Bronchial epithelial cell (primary cell): ENCODE results near the gene PNLIPRP3. TPM values are rescaled to one million over a fixed set of nuclear protein-coding genes. Genes with fewer than 3 reads are reported as not detected.

Source experiments
- DNase-seq: peaks from one replicate; pipeline ENCODE4 v3.0.0-alpha.2; 2010; ENCODE audit warnings: low read depth
- FAIRE-seq: peaks from 2 replicates; lab custom pipeline; 2011; peaks lifted over from hg19 to GRCh38; lab: Jason Lieb, UNC
- H3K27me3 ChIP-seq: 2 replicates; pipeline ENCODE4 v1.5.1; 2011; ENCODE audit warnings: low read length; ENCODE audit not compliant: control insufficient read depth, insufficient read depth
- H3K36me3 ChIP-seq: 2 replicates; pipeline ENCODE4 v1.5.1; 2011; ENCODE audit warnings: low read length; ENCODE audit not compliant: control insufficient read depth, insufficient read depth
- H3K4me3 ChIP-seq: 2 replicates; pipeline ENCODE4 v1.5.1; 2011; ENCODE audit warnings: mild to moderate bottlenecking, low read depth, low read length, control low read depth
- CTCF ChIP-seq: IDR thresholded peaks from 2 replicates; pipeline ENCODE4 v1.5.1; 2011; ENCODE audit warnings: mild to moderate bottlenecking, moderate library complexity, low read length, control low read depth, inconsistent platforms; ENCODE audit not compliant: insufficient read depth, severe bottlenecking
- total RNA-seq: library from RNA; depleted of rRNA; stranded (reverse); fragments of >200 nt; gene quantifications from 2 replicates; pipeline ENCODE4 v1.2.1, GENCODE V29; 2014

The PNLIPRP3 gene
- total RNA-seq, 1 donor from 2014 or later = 53.2 TPM

DNA sequence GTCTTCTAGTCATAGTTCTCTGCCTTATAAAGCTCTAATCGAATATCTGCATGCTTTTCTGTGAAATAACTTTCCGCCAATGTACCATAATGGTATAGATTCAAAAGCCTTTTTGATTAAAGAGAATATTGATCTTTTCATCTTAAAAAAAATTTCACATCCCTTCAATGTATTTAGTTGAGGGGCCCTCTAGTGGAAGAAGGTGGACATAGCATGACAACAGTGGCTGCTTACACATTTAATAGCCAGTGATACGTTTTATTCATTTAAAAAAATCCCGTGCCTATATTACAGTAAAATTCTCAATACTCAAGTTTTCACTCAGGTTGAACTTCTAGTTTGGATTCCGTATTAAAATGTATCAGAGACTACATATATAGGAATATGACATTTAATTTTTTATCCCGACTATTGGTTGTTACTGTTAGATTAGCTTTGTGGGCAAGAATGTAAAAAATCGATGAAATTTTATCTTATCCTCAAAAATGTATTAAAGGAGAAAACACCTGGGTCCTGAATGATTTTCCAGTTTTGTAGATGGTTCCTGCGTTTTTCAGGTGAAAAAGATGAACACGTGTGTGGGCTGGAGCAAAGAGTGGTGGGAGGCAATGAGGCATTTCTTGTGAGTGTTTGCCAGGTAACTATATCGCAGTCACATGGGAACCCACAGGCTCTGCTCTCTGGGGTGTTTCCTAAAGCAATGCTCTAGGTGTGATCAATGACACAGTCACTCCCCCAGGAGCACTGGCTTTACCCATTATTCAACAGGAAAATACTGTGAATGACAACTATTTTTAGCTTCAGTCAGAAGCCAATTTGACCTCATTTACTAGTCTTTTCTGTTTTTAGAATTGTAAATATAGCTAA, 94.0 kb downstream of the PNLIPRP3 start:
- no peak overlapping the region for H3K4me3 ChIP-seq
- DNase-seq = peak; percentile 50
- no peaks in the 10 kb centered on the region for H3K36me3 ChIP-seq
- no peak for FAIRE-seq
- TF ChIP-seq CTCF = peak; percentile 58
- no peaks in the 10 kb centered on the region for H3K27me3 ChIP-seq

GRCh38 chr10:116522803-116523381, 95.2 kb downstream of the PNLIPRP3 start:
- no peak for DNase-seq
- Histone ChIP-seq H3K36me3 (no peaks in the 10 kb centered on the region), H3K4me3 (no peak overlapping the region), H3K27me3 (no peaks in the 10 kb centered on the region)
- FAIRE-seq = no peak
- TF ChIP-seq CTCF = no peak

DNA sequence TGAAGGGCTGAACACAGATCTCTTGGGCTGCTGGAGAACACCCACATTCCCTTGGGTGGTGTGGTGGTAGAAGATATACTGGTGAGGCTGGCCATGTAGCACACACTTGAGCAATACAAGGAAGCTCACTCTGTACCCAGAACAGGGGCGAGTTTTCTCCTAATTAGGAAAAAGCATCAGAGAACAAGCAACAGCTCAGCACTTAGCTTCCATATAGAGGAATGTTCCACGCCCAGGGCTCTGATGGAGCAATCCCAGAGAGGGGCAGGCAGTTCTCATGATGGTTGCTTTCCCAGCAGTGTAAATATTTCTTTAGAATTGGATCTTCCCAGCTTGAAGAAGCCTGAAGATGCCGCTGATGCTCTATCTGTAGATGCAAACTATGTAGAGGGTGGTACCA, 97.1 kb downstream of the PNLIPRP3 start:
- FAIRE-seq = no peak
- DNase-seq = peak; percentile 57
- no peak overlapping the region for H3K4me3 ChIP-seq

GRCh38 chr10:116526219-116526618, 98.6 kb downstream of the PNLIPRP3 start:
- FAIRE-seq = no peak
- TF ChIP-seq CTCF = no peak
- H3K27me3 ChIP-seq = no peaks in the 10 kb centered on the region
- no peaks in the 10 kb centered on the region for H3K36me3 ChIP-seq
- H3K4me3 ChIP-seq = no peak overlapping the region
- DNase-seq = peak; percentile 65

More for the DNA sequence above, 97.1 kb downstream of the PNLIPRP3 start:
- H3K36me3 ChIP-seq = no peaks in the 10 kb centered on the region
- no peaks in the 10 kb centered on the region for H3K27me3 ChIP-seq
- TF ChIP-seq CTCF = no peak

Other genes starting within 250 kb of the PNLIPRP3 start
- gene GFRA1, start 154.6 kb upstream of the PNLIPRP3 start, total RNA-seq = under 0.01 TPM in 2 replicates
- not detected in 2 replicates for gene CCDC172, start 103.4 kb upstream of the PNLIPRP3 start, total RNA-seq
- gene PNLIP, start 118.1 kb downstream of the PNLIPRP3 start, total RNA-seq = under 0.01 TPM in 2 replicates
- not detected in 2 replicates for gene PNLIPRP1, start 163.1 kb downstream of the PNLIPRP3 start, total RNA-seq
- gene PNLIPRP2, start 193.1 kb downstream of the PNLIPRP3 start, total RNA-seq = not detected in 2 replicates